Measurements from ENCODE around the gene TMEM115. TPM values are rescaled to one million over a fixed set of nuclear protein-coding genes. Genes with fewer than 3 reads are reported as not detected.
A peak's percentile ranks its signal among the peaks of the same experiment; 100 is the strongest.
"Not testable (repeated sequence)": the region's sequence is repeated elsewhere in the genome, so short reads cannot be mapped to it uniquely, and the experiment has no call there.

The TMEM115 gene
- total RNA-seq, 4 donors from 2014 or later = 14.0 to 75.5 (median 66.2) TPM

GRCh38 chr3:50314816-50315215, 44.5 kb downstream of the TMEM115 start:
- Histone ChIP-seq H3K27me3 (no peaks in the 10 kb centered on the region), H3K4me1 (peaks cover 3 to 42% (median 11%) of the 10 kb centered on the region in 4 donors), H3K36me3 (peaks cover 0 to 11% (median 0%) of the 10 kb centered on the region in 3 donors), H3K4me3 (no peak overlapping the region), H3K27ac (peak overlapping the region in 1 of 4 donors; percentile 5), H3K9me3 (no peaks in the 10 kb centered on the region)
- TF ChIP-seq POLR2A (IDR thresholded peaks at IDR 0.05) = no peak
- no peak for TF ChIP-seq CTCF (IDR thresholded peaks at IDR 0.05)
- DNase-seq = no peak

DNA sequence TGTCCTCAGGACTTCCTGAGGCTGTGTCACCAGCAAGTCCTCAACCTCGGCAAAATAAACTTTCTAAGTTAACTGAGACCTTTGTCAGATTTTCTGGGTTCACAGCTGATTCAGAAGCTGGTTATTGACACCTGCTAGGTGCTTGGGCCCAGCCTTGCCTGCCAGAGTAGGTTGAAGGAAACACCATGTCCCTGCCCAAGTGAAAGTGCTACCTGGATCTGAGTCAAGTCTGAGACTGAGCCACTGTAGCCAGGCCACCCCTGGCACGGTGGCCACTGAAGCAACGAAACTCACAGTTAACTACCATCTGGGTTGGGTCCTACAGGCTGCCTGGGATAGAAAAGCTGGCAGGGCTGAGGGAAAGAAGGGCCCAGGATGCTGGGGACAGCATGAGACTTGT, 45.0 kb downstream of the TMEM115 start:
- TF ChIP-seq POLR2A (IDR thresholded peaks at IDR 0.05) (no peak), CTCF (IDR thresholded peaks at IDR 0.05) (no peak)
- Histone ChIP-seq H3K27ac (no peak overlapping the region), H3K4me3 (no peak overlapping the region), H3K27me3 (no peaks in the 10 kb centered on the region), H3K4me1 (peaks cover 3 to 38% (median 11%) of the 10 kb centered on the region in 4 donors), H3K9me3 (no peaks in the 10 kb centered on the region), H3K36me3 (peaks cover 0 to 11% (median 0%) of the 10 kb centered on the region in 3 donors)
- DNase-seq = no peak

DNA sequence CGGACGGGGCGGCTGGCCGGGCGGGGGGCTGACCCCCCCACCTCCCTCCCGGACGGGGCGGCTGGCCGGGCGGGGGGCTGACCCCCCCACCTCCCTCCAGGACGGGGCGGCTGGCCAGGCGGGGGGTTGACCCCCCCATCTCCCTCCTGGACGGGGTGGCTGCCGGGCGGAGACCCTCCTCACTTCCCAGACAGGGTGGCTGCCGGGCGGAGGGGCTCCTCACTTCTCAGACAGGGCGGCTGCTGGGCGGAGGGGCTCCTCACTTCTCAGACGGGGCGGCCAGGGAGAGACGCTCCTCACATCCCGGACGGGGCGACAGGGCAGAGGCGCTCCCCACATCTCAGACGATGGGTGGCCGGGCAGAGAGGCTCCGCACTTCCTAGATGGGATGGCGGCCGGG, 47.3 kb downstream of the TMEM115 start:
- Histone ChIP-seq H3K4me3 (peak overlapping the region in 1 of 4 donors; percentile 17), H3K27ac (peak overlapping the region in 2 of 4 donors; percentile 39 to 46), H3K4me1 (peaks cover 1 to 15% (median 8%) of the 10 kb centered on the region in 4 donors)

More for the DNA sequence above, 47.3 kb downstream of the TMEM115 start:
- H3K27me3 ChIP-seq, H3K9me3 ChIP-seq, DNase-seq, H3K36me3 ChIP-seq: not testable (repeated sequence)

Other genes starting within 250 kb of the TMEM115 start
- 10 to 100 TPM; 21.2 to 41.0 (median 23.2) TPM for gene SEMA3F, start 204.2 kb downstream of the TMEM115 start, total RNA-seq
- not detected for gene GNAT1, start 167.9 kb downstream of the TMEM115 start, total RNA-seq
- gene SLC38A3, start 154.2 kb downstream of the TMEM115 start, total RNA-seq = 1 to 10 TPM in 1 of 4 donors, not detected in 3; 1.3 TPM
- 100 to 1,000 TPM in 2 of 4 donors, 10 to 100 TPM in 2; 71.8 to 178 (median 98.4) TPM for gene GNAI2, start 123.3 kb downstream of the TMEM115 start, total RNA-seq
- gene SEMA3B, start 90.4 kb downstream of the TMEM115 start, total RNA-seq = 100 to 1,000 TPM in 3 of 4 donors, 10 to 100 TPM in 1; 56.1 to 367 (median 267) TPM
- gene LSMEM2, start 80.4 kb downstream of the TMEM115 start, total RNA-seq = not detected
- gene IFRD2, start 67.1 kb downstream of the TMEM115 start, total RNA-seq = 100 to 1,000 TPM in 3 of 4 donors, 10 to 100 TPM in 1; 75.5 to 205 (median 140) TPM
- 1 to 10 TPM; 3.0 to 6.6 (median 4.2) TPM for gene HYAL3, start 60.1 kb downstream of the TMEM115 start, total RNA-seq
- 10 to 100 TPM in 3 of 4 donors, 1 to 10 TPM in 1; 3.2 to 14.0 (median 12.4) TPM for gene NAA80, start 60.1 kb downstream of the TMEM115 start, total RNA-seq
- gene HYAL1, start 55.9 kb downstream of the TMEM115 start, total RNA-seq = 1 to 10 TPM; 1.2 to 5.1 (median 4.6) TPM
- gene HYAL2, start 36.8 kb downstream of the TMEM115 start, total RNA-seq = 10 to 100 TPM; 18.2 to 63.1 (median 39.9) TPM
- gene TUSC2, start 31.3 kb downstream of the TMEM115 start, total RNA-seq = 10 to 100 TPM in 3 of 4 donors, 1 to 10 TPM in 1; 5.8 to 19.8 (median 17.5) TPM
- gene RASSF1, start 18.7 kb downstream of the TMEM115 start, total RNA-seq = 10 to 100 TPM; 27.6 to 80.0 (median 29.4) TPM
- under 1 TPM in 2 of 4 donors, not detected in 2; 0.27 to 0.38 TPM for gene ZMYND10, start 13.8 kb downstream of the TMEM115 start, total RNA-seq
- 10 to 100 TPM; 19.1 to 45.4 (median 28.3) TPM for gene NPRL2, start 8.7 kb downstream of the TMEM115 start, total RNA-seq
- gene CYB561D2, start 8.7 kb downstream of the TMEM115 start, total RNA-seq = 10 to 100 TPM; 22.3 to 69.5 (median 38.6) TPM
- gene CACNA2D2, start 144.1 kb upstream of the TMEM115 start, total RNA-seq = 1 to 10 TPM in 3 of 4 donors, under 1 TPM in 1; 0.88 to 5.8 (median 1.2) TPM
- 10 to 100 TPM in 1 of 4 donors, 1 to 10 TPM in 2, not detected in 1; 1.1 to 26.4 (median 3.2) TPM for gene C3orf18, start 208.2 kb upstream of the TMEM115 start, total RNA-seq
- gene HEMK1, start 210.0 kb upstream of the TMEM115 start, total RNA-seq = 10 to 100 TPM in 3 of 4 donors, 1 to 10 TPM in 1; 8.6 to 15.3 (median 12.5) TPM